HepG2 (cell line): ENCODE data around the gene TAF1A. TPM values are rescaled to one million over a fixed set of nuclear protein-coding genes. Genes with fewer than 3 reads are reported as not detected.

Experiments
- ATM ChIP-seq: fragments of 450-650 bp; IDR thresholded peaks from 2 replicates; pipeline ENCODE4 v1.7.1; 2017; ENCODE audit warnings: mild to moderate bottlenecking, borderline replicate concordance
- DR1 ChIP-seq: sonication (generic); formaldehyde crosslinking; IDR thresholded peaks from 2 replicates; pipeline ENCODE4 v1.8.0; 2021; ENCODE audit warnings: mild to moderate bottlenecking, missing genetic modification reagents, inconsistent platforms
- HDAC2 ChIP-seq: sonication (generic); formaldehyde crosslinking; IDR thresholded peaks from 2 replicates; pipeline ENCODE4 v1.4.0; 2020; ENCODE audit warnings: missing genetic modification reagents
- MAZ ChIP-seq, 2 experiments: sonication (generic) in 1 of 2; formaldehyde crosslinking in 1 of 2; IDR thresholded peaks; 2 replicates each; pipeline versions ENCODE4 v1.5.0 to v1.6.1; 2012 to 2020; ENCODE audit warnings: low read depth in 2 of 2, mild to moderate bottlenecking in 2 of 2, borderline replicate concordance in 1 of 2, improper control_type of control experiment in 1 of 2, low read length in 1 of 2, missing genetic modification reagents in 1 of 2, moderate library complexity in 1 of 2
- MLXIP ChIP-seq: sonication (generic); formaldehyde crosslinking; IDR thresholded peaks from 2 replicates; pipeline ENCODE4 v1.9.0; 2021; ENCODE audit warnings: missing genetic modification reagents, borderline replicate concordance
- MYPOP ChIP-seq: sonication (generic); formaldehyde crosslinking; IDR thresholded peaks from 2 replicates; pipeline ENCODE4 v1.8.1; 2023; ENCODE audit warnings: mild to moderate bottlenecking, moderate library complexity, missing genetic modification reagents
- PHF20 ChIP-seq: sonication (generic); formaldehyde crosslinking; IDR thresholded peaks from 2 replicates; pipeline ENCODE4 v1.5.0; 2020; ENCODE audit warnings: mild to moderate bottlenecking, missing genetic modification reagents
- PRMT3 ChIP-seq: sonication (generic); formaldehyde crosslinking; IDR thresholded peaks from 2 replicates; pipeline ENCODE4 v1.8.1; 2022; ENCODE audit warnings: low read depth, mild to moderate bottlenecking, moderate library complexity, missing genetic modification reagents, borderline replicate concordance
- REPIN1 ChIP-seq: sonication (generic); formaldehyde crosslinking; IDR thresholded peaks from 2 replicates; pipeline ENCODE4 v1.8.0; 2022; ENCODE audit warnings: missing genetic modification reagents, low read depth, mild to moderate bottlenecking, borderline replicate concordance
- SMARCC2 ChIP-seq: fragments of 450-650 bp; IDR thresholded peaks from 2 replicates; pipeline ENCODE4 v1.6.1; 2017; ENCODE audit warnings: antibody characterized with exemption, mild to moderate bottlenecking
- TBP ChIP-seq: sonication (generic); formaldehyde crosslinking; IDR thresholded peaks from 2 replicates; pipeline ENCODE4 v1.5.0; 2020; ENCODE audit warnings: missing genetic modification reagents
- ZBTB37 ChIP-seq: sonication (generic); formaldehyde crosslinking; IDR thresholded peaks from 2 replicates; pipeline ENCODE4 v1.4.0; 2020; ENCODE audit warnings: mild to moderate bottlenecking, missing genetic modification reagents
- ZFP91 ChIP-seq: sonication (generic); formaldehyde crosslinking; IDR thresholded peaks from 2 replicates; pipeline ENCODE4 v1.9.0; 2022; ENCODE audit warnings: missing genetic modification reagents, mild to moderate bottlenecking, borderline replicate concordance
- ZGPAT ChIP-seq: IDR thresholded peaks from 2 replicates; pipeline ENCODE4 v1.6.1; 2016; ENCODE audit warnings: mild to moderate bottlenecking
- ZNF136 ChIP-seq: sonication (generic); formaldehyde crosslinking; IDR thresholded peaks from 2 replicates; pipeline ENCODE4 v1.8.1; 2022; ENCODE audit warnings: low read depth, mild to moderate bottlenecking, moderate library complexity, missing genetic modification reagents
- ZNF446 ChIP-seq: sonication (generic); formaldehyde crosslinking; IDR thresholded peaks from 2 replicates; pipeline ENCODE4 v1.5.0; 2020; ENCODE audit warnings: mild to moderate bottlenecking, missing genetic modification reagents
- ZNF619 ChIP-seq: sonication (generic); formaldehyde crosslinking; IDR thresholded peaks from 2 replicates; pipeline ENCODE4 v1.4.0; 2020; ENCODE audit warnings: mild to moderate bottlenecking, missing genetic modification reagents
- ZNF746 ChIP-seq: sonication (generic); formaldehyde crosslinking; IDR thresholded peaks from 2 replicates; pipeline ENCODE4 v1.8.0; 2022; ENCODE audit warnings: mild to moderate bottlenecking, missing genetic modification reagents
- ZNF775 ChIP-seq: sonication (generic); formaldehyde crosslinking; IDR thresholded peaks from 2 replicates; pipeline ENCODE4 v1.4.0; 2020; ENCODE audit warnings: missing genetic modification reagents, mild to moderate bottlenecking, moderate library complexity, borderline replicate concordance
- polyA plus RNA-seq, 8 experiments: library from polyadenylated mRNA; depleted of rRNA in 3 of 8; stranded (reverse) in 7 of 8; unstranded in 1 of 8; fragments of >200 nt; fragmentation: Illumina TruSeq in 4 of 8; extraction: Trizol in 4 of 8; gene quantifications; 2 replicates each; pipeline versions ENCODE4 v1.2.1 to v1.2.3, GENCODE V29; 2011 to 2016; ENCODE audit warnings: low read depth in 4 of 8, missing spikeins in 1 of 8, mixed read lengths in 1 of 8; ENCODE audit not compliant: insufficient read depth in 1 of 8
- total RNA-seq, 5 experiments: library from RNA; depleted of rRNA; stranded (reverse); fragments of >200 nt; fragmentation: Illumina TruSeq; extraction: Trizol; gene quantifications; 2 replicates each; pipeline ENCODE4 v1.2.3, GENCODE V29; 2016; ENCODE audit warnings: low read depth in 1 of 5

The TAF1A gene
- total and polyA plus RNA-seq, 2 of the 13 experiments (the other 11 are each of a cell fraction or from before 2014, with no cell fraction given): 3.3 to 10.7 TPM

- TF ChIP-seq ATM: no peak
- no peak for TF ChIP-seq ZNF136 (CRISPR knock-in tag)
- no peak for TF ChIP-seq SMARCC2
- 0 out of 2 replicates have a peak, but pooled peaks have one; percentile 41 for TF ChIP-seq REPIN1 (CRISPR knock-in tag)
- TF ChIP-seq MAZ (IDR thresholded peaks at IDR 0.05; ENCODE audit: borderline replicate concordance, low read depth, low read length): 0 out of 2 replicates have a peak, but pooled peaks have one; percentile 29
- TF ChIP-seq MAZ (CRISPR knock-in tag; IDR thresholded peaks at IDR 0.05; ENCODE audit: low read depth): no peak
- TF ChIP-seq ZFP91 (CRISPR knock-in tag): peak; percentile 64; the same call in 1 of the 2 replicates
- no peak for TF ChIP-seq TBP (CRISPR knock-in tag)
- no peak for TF ChIP-seq PRMT3
- peak; percentile 56; the same call in 1 of the 2 replicates for TF ChIP-seq ZGPAT (CRISPR knock-in tag)
- TF ChIP-seq ZNF746 (CRISPR knock-in tag): no peak
- peak; percentile 51; the same call in 1 of the 2 replicates for TF ChIP-seq DR1
- no peak for TF ChIP-seq ZNF446 (CRISPR knock-in tag)
- TF ChIP-seq ZBTB37 (CRISPR knock-in tag): no peak
- no peak for TF ChIP-seq ZNF619 (CRISPR knock-in tag)
- TF ChIP-seq ZNF775 (CRISPR knock-in tag): no peak
- peak; percentile 65; the same call in 1 of the 2 replicates for TF ChIP-seq HDAC2
- peak; percentile 93 for TF ChIP-seq PHF20 (CRISPR knock-in tag)
- peak; percentile 47; the same call in 1 of the 2 replicates for TF ChIP-seq MYPOP
- no peak for TF ChIP-seq MLXIP
Observed at GRCh38 chr1:222589462-222590302, at the start of gene TAF1A (continued).
